Activated T-helper 17 cell treated with anti-CD3 and anti-CD28 coated beads, Interleukin-2, amount 50 U/mL, for 72 hours (primary cell): ENCODE results near the gene PLEKHG4B. TPM values are rescaled to one million over a fixed set of nuclear protein-coding genes. Genes with fewer than 3 reads are reported as not detected.
A peak's percentile ranks its signal among the peaks of the same experiment; 100 is the strongest.

Source experiments
- ATAC-seq: fragments of 150-1000 bp; cut with Tn5 transposase; replicated peaks from 2 replicates; pipeline ENCODE4 v1.10.0; 2021; ENCODE audit warnings: mild to moderate bottlenecking, moderate library complexity
- H3K27ac Mint-ChIP-seq: one replicate; pipeline ENCODE4 v1.8.0; 2022; ENCODE audit warnings: mixed read lengths
- H3K27me3 Mint-ChIP-seq: one replicate; pipeline ENCODE4 v1.8.0; 2022; ENCODE audit warnings: mixed read lengths
- H3K36me3 Mint-ChIP-seq: one replicate; pipeline ENCODE4 v1.8.0; 2022; ENCODE audit warnings: low read depth, mild to moderate bottlenecking, mixed read lengths
- H3K4me1 Mint-ChIP-seq: one replicate; pipeline ENCODE4 v1.8.0; 2022; ENCODE audit warnings: mixed read lengths
- H3K4me3 Mint-ChIP-seq: one replicate; pipeline ENCODE4 v1.8.0; 2022; ENCODE audit warnings: mild to moderate bottlenecking, mixed read lengths
- H3K9me3 Mint-ChIP-seq: one replicate; pipeline ENCODE4 v1.8.0; 2022; ENCODE audit warnings: mixed read lengths
- total RNA-seq, 2 donors: library from RNA; stranded (reverse); gene quantifications; one replicate each; pipeline ENCODE4 v1.2.3, GENCODE V29; 2022

The PLEKHG4B gene
- total RNA-seq, 2 donors from 2014 or later: 0.11 TPM; not detected in 1

GRCh38 chr5:81391-82021 is 10.5 kb upstream of the PLEKHG4B start:
- no peak for ATAC-seq
- H3K36me3 Mint-ChIP-seq: no peaks in the 10 kb centered on the region
- H3K4me1 Mint-ChIP-seq: peaks cover 6% of the 10 kb centered on the region
- no peaks in the 10 kb centered on the region for H3K9me3 Mint-ChIP-seq
- no peak overlapping the region for H3K27ac Mint-ChIP-seq
- no peak overlapping the region for H3K4me3 Mint-ChIP-seq
- peaks cover 18% of the 10 kb centered on the region for H3K27me3 Mint-ChIP-seq

GRCh38 chr5:82097-82496 is 9.9 kb upstream of the PLEKHG4B start:
- peaks cover 6% of the 10 kb centered on the region for H3K4me1 Mint-ChIP-seq
- ATAC-seq: no peak
- no peak overlapping the region for H3K27ac Mint-ChIP-seq
- H3K27me3 Mint-ChIP-seq: peaks cover 18% of the 10 kb centered on the region
- H3K9me3 Mint-ChIP-seq: no peaks in the 10 kb centered on the region
- no peak overlapping the region for H3K4me3 Mint-ChIP-seq
- H3K36me3 Mint-ChIP-seq: no peaks in the 10 kb centered on the region

- Mint-ChIP-seq H3K4me1 (peaks cover 6% of the 10 kb centered on the region), H3K36me3 (no peaks in the 10 kb centered on the region), H3K27ac (no peak overlapping the region), H3K27me3 (peaks cover 23% of the 10 kb centered on the region), H3K4me3 (no peak overlapping the region), H3K9me3 (no peaks in the 10 kb centered on the region)
- ATAC-seq: no peak
These were observed 9.4 kb upstream of the PLEKHG4B start for GRCh38 chr5:82570-82969.

- peaks cover 6% of the 10 kb centered on the region for H3K4me1 Mint-ChIP-seq
- ATAC-seq: no peak
- H3K27ac Mint-ChIP-seq: no peak overlapping the region
- H3K4me3 Mint-ChIP-seq: no peak overlapping the region
- no peaks in the 10 kb centered on the region for H3K9me3 Mint-ChIP-seq
- no peaks in the 10 kb centered on the region for H3K36me3 Mint-ChIP-seq
- H3K27me3 Mint-ChIP-seq: peaks cover 23% of the 10 kb centered on the region
These were observed 8.9 kb upstream of the PLEKHG4B start for GRCh38 chr5:83029-83428.

GRCh38 chr5:85334-85995 is 6.5 kb upstream of the PLEKHG4B start:
- Mint-ChIP-seq H3K4me3 (no peak overlapping the region), H3K36me3 (no peaks in the 10 kb centered on the region), H3K27ac (no peak overlapping the region), H3K27me3 (peaks cover 38% of the 10 kb centered on the region), H3K9me3 (no peaks in the 10 kb centered on the region), H3K4me1 (peaks cover 6% of the 10 kb centered on the region)
- ATAC-seq: no peak

- H3K4me1 Mint-ChIP-seq: no peaks in the 10 kb centered on the region
- no peak for ATAC-seq
- H3K27ac Mint-ChIP-seq: no peak overlapping the region
- no peaks in the 10 kb centered on the region for H3K9me3 Mint-ChIP-seq
- H3K27me3 Mint-ChIP-seq: peaks cover 41% of the 10 kb centered on the region
- no peaks in the 10 kb centered on the region for H3K36me3 Mint-ChIP-seq
- no peak overlapping the region for H3K4me3 Mint-ChIP-seq
These were observed 2.4 kb upstream of the PLEKHG4B start for GRCh38 chr5:89337-90286.

GRCh38 chr5:90590-91547 is 1.1 kb upstream of the PLEKHG4B start:
- H3K36me3 Mint-ChIP-seq: no peaks in the 10 kb centered on the region
- no peaks in the 10 kb centered on the region for H3K4me1 Mint-ChIP-seq
- peaks cover 51% of the 10 kb centered on the region for H3K27me3 Mint-ChIP-seq
- peak overlapping the region; percentile 59 for H3K4me3 Mint-ChIP-seq
- H3K27ac Mint-ChIP-seq: no peak overlapping the region
- no peaks in the 10 kb centered on the region for H3K9me3 Mint-ChIP-seq
- no peak for ATAC-seq

GRCh38 chr5:92401-93220 is 643 bp downstream of the PLEKHG4B start:
- H3K4me1 Mint-ChIP-seq: no peaks in the 10 kb centered on the region
- H3K36me3 Mint-ChIP-seq: no peaks in the 10 kb centered on the region
- no peaks in the 10 kb centered on the region for H3K9me3 Mint-ChIP-seq
- H3K27ac Mint-ChIP-seq: no peak overlapping the region
- ATAC-seq: no peak
- H3K4me3 Mint-ChIP-seq: no peak overlapping the region
- peaks cover 58% of the 10 kb centered on the region for H3K27me3 Mint-ChIP-seq

GRCh38 chr5:93221-93980 is 1.4 kb downstream of the PLEKHG4B start:
- Mint-ChIP-seq H3K27me3 (peaks cover 58% of the 10 kb centered on the region), H3K4me3 (no peak overlapping the region), H3K4me1 (no peaks in the 10 kb centered on the region), H3K9me3 (no peaks in the 10 kb centered on the region), H3K27ac (no peak overlapping the region), H3K36me3 (no peaks in the 10 kb centered on the region)
- no peak for ATAC-seq

- no peaks in the 10 kb centered on the region for H3K36me3 Mint-ChIP-seq
- peaks cover 50% of the 10 kb centered on the region for H3K27me3 Mint-ChIP-seq
- no peaks in the 10 kb centered on the region for H3K9me3 Mint-ChIP-seq
- H3K4me1 Mint-ChIP-seq: no peaks in the 10 kb centered on the region
- no peak overlapping the region for H3K4me3 Mint-ChIP-seq
- no peak for ATAC-seq
- H3K27ac Mint-ChIP-seq: no peak overlapping the region
These were observed 2.3 kb downstream of the PLEKHG4B start for GRCh38 chr5:94113-94892.

GRCh38 chr5:95241-95980 is 3.4 kb downstream of the PLEKHG4B start:
- no peak for ATAC-seq
- Mint-ChIP-seq H3K36me3 (no peaks in the 10 kb centered on the region), H3K27ac (no peak overlapping the region), H3K27me3 (peaks cover 50% of the 10 kb centered on the region), H3K9me3 (no peaks in the 10 kb centered on the region), H3K4me3 (no peak overlapping the region), H3K4me1 (no peaks in the 10 kb centered on the region)
